A549 (cell line): ENCODE data around the gene CERS5. TPM values are rescaled to one million over a fixed set of nuclear protein-coding genes. Genes with fewer than 3 reads are reported as not detected.

Source experiments
- ATAC-seq, 2 experiments: fragments of 200-7000 bp in 1 of 2; fragments of >200 bp in 1 of 2; cut with Nextera tagmentation in 1 of 2; cut with Tn5 transposase in 1 of 2; 3 replicates each; pipeline versions ENCODE4 v1.8.0 to v1.9.1; 2018 to 2020; ENCODE audit warnings: mild to moderate bottlenecking in 1 of 2, moderate library complexity in 1 of 2
- CTCF ChIA-PET: fragments of 300-600 bp; sonication (Branson Sonifier 250); formaldehyde crosslinking; extraction: SDS; loops from one replicate; lab custom pipeline; 2021; ENCODE audit warnings: antibody characterized with exemption, inconsistent platforms; lab: Yijun Ruan, JAX
- POLR2A ChIA-PET: fragments of 350-600 bp; formaldehyde crosslinking; extraction: SDS; loops from one replicate; lab custom pipeline; 2021; ENCODE audit warnings: antibody characterized with exemption, inconsistent platforms; lab: Yijun Ruan, JAX
- DNase-seq, 2 experiments: peaks; one replicate each; pipeline versions ENCODE4 v3.0.0 to v3.0.0-alpha.2; 2011 to 2016; ENCODE audit warnings: low read depth in 1 of 2, low spot score in 1 of 2
- FAIRE-seq: peaks from 2 replicates; lab custom pipeline; 2011; peaks lifted over from hg19 to GRCh38; lab: Jason Lieb, UNC
- H3K27ac ChIP-seq, 2 experiments: fragments of >200 bp; sonication (Bioruptor Twin); formaldehyde crosslinking; 3 replicates each; pipeline ENCODE4 v1.5.1; 2016 to 2017
- H3K4me1 ChIP-seq: fragments of >200 bp; sonication (Bioruptor Twin); formaldehyde crosslinking; 3 replicates; pipeline ENCODE4 v1.6.1; 2016
- H3K4me2 ChIP-seq: fragments of >200 bp; sonication (Bioruptor Twin); formaldehyde crosslinking; 3 replicates; pipeline ENCODE4 v1.6.1; 2016
- H3K4me3 ChIP-seq: fragments of >200 bp; sonication (Bioruptor Twin); formaldehyde crosslinking; 3 replicates; pipeline ENCODE4 v1.5.1; 2016
- H3K9me3 ChIP-seq: fragments of >200 bp; sonication (Bioruptor Twin); formaldehyde crosslinking; 3 replicates; pipeline ENCODE4 v1.6.1; 2016
- CBX2 ChIP-seq: fragments of 200-600 bp; sonication (generic); IDR thresholded peaks from 2 replicates; pipeline ENCODE4 v1.6.1; 2016; ENCODE audit warnings: low read depth, mild to moderate bottlenecking, borderline replicate concordance
- EHF ChIP-seq: fragments of 250-450 bp; sonication (Bioruptor Pico); IDR thresholded peaks from 2 replicates; pipeline ENCODE4 v1.5.0; 2020; ENCODE audit warnings: mild to moderate bottlenecking
- ESRRA ChIP-seq: fragments of 150-350 bp; IDR thresholded peaks from 2 replicates; pipeline ENCODE4 v1.6.1; 2014; ENCODE audit warnings: mild to moderate bottlenecking, low read length, borderline replicate concordance
- FOSB ChIP-seq: fragments of 250-450 bp; sonication (Bioruptor Pico); IDR thresholded peaks from 2 replicates; pipeline ENCODE4 v1.5.0; 2020; ENCODE audit warnings: mild to moderate bottlenecking, moderate library complexity
- GATA3 ChIP-seq: IDR thresholded peaks from 2 replicates; pipeline ENCODE4 v1.6.1; 2012; ENCODE audit warnings: borderline replicate concordance
- HDAC2 ChIP-seq: fragments of 200-600 bp; sonication (generic); IDR thresholded peaks from 2 replicates; pipeline ENCODE4 v1.6.1; 2016
- KDM1A ChIP-seq: fragments of 200-600 bp; sonication (generic); IDR thresholded peaks from 2 replicates; pipeline ENCODE4 v1.6.1; 2016; ENCODE audit warnings: low read depth, mild to moderate bottlenecking
- KDM5A ChIP-seq: fragments of 200-600 bp; sonication (generic); IDR thresholded peaks from 2 replicates; pipeline ENCODE4 v1.6.1; 2016; ENCODE audit warnings: antibody characterized with exemption, mild to moderate bottlenecking
- MYC ChIP-seq: IDR thresholded peaks from 2 replicates; pipeline ENCODE4 v1.6.1; 2012; ENCODE audit warnings: mild to moderate bottlenecking, inconsistent platforms, low read length, improper control_type of control experiment, borderline replicate concordance
- NPAS2 ChIP-seq: fragments of 250-450 bp; sonication (Bioruptor Pico); IDR thresholded peaks from 2 replicates; pipeline ENCODE4 v1.8.0; 2022; ENCODE audit warnings: mild to moderate bottlenecking, moderate library complexity, borderline replicate concordance
- POLR2A ChIP-seq: IDR thresholded peaks from 2 replicates; pipeline ENCODE4 v1.6.1; 2012; ENCODE audit warnings: mild to moderate bottlenecking, low read length
- RARB ChIP-seq: fragments of 250-450 bp; sonication (Bioruptor Pico); IDR thresholded peaks from 2 replicates; pipeline ENCODE4 v1.8.0; 2021; ENCODE audit warnings: mild to moderate bottlenecking, moderate library complexity
- RFX5 ChIP-seq: fragments of 450-650 bp; IDR thresholded peaks from 2 replicates; pipeline ENCODE4 v1.7.1; 2014; ENCODE audit warnings: antibody characterized with exemption, mild to moderate bottlenecking, moderate library complexity
- RNF2 ChIP-seq: fragments of 200-600 bp; sonication (generic); IDR thresholded peaks from 2 replicates; pipeline ENCODE4 v1.6.1; 2016; ENCODE audit warnings: low read depth, mild to moderate bottlenecking, antibody characterized with exemption, moderate library complexity, borderline replicate concordance
- SMC3 ChIP-seq: fragments of >200 bp; sonication (Bioruptor Twin); formaldehyde crosslinking; IDR thresholded peaks from 3 replicates; pipeline ENCODE4 v1.6.1; 2018; ENCODE audit warnings: inconsistent platforms
- TFCP2L1 ChIP-seq: fragments of 250-450 bp; sonication (Bioruptor Pico); IDR thresholded peaks from 2 replicates; pipeline ENCODE4 v1.5.0; 2021; ENCODE audit warnings: mild to moderate bottlenecking
- TP53 ChIP-seq: fragments of 250-450 bp; sonication (Bioruptor Pico); IDR thresholded peaks from 2 replicates; pipeline ENCODE4 v1.5.0; 2021; ENCODE audit warnings: mild to moderate bottlenecking, moderate library complexity
- ZFP36 ChIP-seq: fragments of 450-650 bp; IDR thresholded peaks from 2 replicates; pipeline ENCODE4 v1.6.1; 2014; ENCODE audit warnings: borderline replicate concordance; ENCODE audit not compliant: partially characterized antibody
- ZNF302 ChIP-seq: fragments of 250-450 bp; sonication (Bioruptor Pico); IDR thresholded peaks from 2 replicates; pipeline ENCODE4 v1.9.0; 2021; ENCODE audit warnings: inconsistent platforms, mild to moderate bottlenecking, moderate library complexity
- WGBS: methylation state at CpG from one replicate; pipeline ENCODE4 v1.1.6; 2017; ENCODE audit errors: missing lambda C conversion rate; 5-methylcytosine and 5-hydroxymethylcytosine counted together
- polyA plus RNA-seq, 4 experiments: library from polyadenylated mRNA; depleted of rRNA in 3 of 4; stranded (reverse); fragments of >200 nt; fragmentation: RNase III in 1 of 4; extraction: RNeasy Plus Mini Kit Qiagen cat#74134 plus additional on column Dnase treatment in 1 of 4; gene quantifications; 2 replicates in 3 of 4; 3 replicates in 1 of 4; pipeline ENCODE4 v1.2.3, GENCODE V29; 2011 to 2017
- TF ChIP-seq, protein P1 (sequence below): fragments of 450-650 bp; IDR thresholded peaks from 2 replicates; pipeline ENCODE4 v1.6.1; 2014; ENCODE audit warnings: antibody characterized with exemption
- TF ChIP-seq, protein P2 (sequence below): fragments of 200-600 bp; sonication (generic); IDR thresholded peaks from 2 replicates; pipeline ENCODE4 v1.6.1; 2016; ENCODE audit warnings: antibody characterized with exemption, mild to moderate bottlenecking, moderate library complexity
- TF ChIP-seq, protein P3 (sequence below): fragments of 250-450 bp; sonication (Bioruptor Pico); IDR thresholded peaks from 2 replicates; pipeline ENCODE4 v1.5.0; 2020; ENCODE audit warnings: low read depth, mild to moderate bottlenecking, moderate library complexity

The CERS5 gene
- polyA plus RNA-seq, 2 of the 4 experiments (the other 2 are of a cell fraction), result 16.7 to 56.3 TPM

DNA sequence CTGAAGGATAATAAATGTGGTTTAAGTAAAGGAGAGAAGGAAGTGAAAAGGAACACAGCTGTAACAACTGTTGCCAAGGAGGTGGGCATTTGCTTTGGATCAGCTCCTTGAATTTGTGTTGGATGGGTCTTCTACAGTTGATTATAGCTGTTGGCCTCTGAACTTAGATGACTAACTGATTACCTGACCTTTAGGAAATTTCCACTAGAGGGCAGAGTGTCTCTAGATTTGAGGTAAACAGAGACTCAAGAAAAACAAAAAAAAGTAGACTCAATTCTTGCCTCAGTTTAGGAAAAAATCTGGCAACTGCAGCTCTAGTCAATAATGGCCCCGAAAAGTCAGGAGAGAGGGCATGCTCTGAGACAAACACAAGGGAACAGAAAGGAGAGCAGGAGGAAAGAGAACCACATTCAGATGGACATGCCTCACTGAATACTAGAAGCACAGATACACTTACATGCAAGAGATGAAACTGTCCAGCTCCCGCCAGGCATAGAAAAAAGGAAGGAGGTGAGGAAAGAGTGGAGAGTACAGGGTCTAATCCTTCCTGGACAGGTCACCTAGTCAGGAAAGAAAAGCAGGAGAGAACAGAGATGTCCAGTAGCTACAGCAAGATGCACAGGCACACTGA is 34.5 kb downstream of the CERS5 start:
- 91% methylated on average over 2 of the region's 2 CpGs for WGBS
- ATAC-seq (no peak), FAIRE-seq (no peak), DNase-seq (no peak)
- no peak overlapping the region for H3K4me3 ChIP-seq
- no peaks in the 10 kb centered on the region for H3K4me1 ChIP-seq
- TF ChIP-seq, protein P1, sequence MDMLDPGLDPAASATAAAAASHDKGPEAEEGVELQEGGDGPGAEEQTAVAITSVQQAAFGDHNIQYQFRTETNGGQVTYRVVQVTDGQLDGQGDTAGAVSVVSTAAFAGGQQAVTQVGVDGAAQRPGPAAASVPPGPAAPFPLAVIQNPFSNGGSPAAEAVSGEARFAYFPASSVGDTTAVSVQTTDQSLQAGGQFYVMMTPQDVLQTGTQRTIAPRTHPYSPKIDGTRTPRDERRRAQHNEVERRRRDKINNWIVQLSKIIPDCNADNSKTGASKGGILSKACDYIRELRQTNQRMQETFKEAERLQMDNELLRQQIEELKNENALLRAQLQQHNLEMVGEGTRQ, result no peak
- TF ChIP-seq, protein P2, sequence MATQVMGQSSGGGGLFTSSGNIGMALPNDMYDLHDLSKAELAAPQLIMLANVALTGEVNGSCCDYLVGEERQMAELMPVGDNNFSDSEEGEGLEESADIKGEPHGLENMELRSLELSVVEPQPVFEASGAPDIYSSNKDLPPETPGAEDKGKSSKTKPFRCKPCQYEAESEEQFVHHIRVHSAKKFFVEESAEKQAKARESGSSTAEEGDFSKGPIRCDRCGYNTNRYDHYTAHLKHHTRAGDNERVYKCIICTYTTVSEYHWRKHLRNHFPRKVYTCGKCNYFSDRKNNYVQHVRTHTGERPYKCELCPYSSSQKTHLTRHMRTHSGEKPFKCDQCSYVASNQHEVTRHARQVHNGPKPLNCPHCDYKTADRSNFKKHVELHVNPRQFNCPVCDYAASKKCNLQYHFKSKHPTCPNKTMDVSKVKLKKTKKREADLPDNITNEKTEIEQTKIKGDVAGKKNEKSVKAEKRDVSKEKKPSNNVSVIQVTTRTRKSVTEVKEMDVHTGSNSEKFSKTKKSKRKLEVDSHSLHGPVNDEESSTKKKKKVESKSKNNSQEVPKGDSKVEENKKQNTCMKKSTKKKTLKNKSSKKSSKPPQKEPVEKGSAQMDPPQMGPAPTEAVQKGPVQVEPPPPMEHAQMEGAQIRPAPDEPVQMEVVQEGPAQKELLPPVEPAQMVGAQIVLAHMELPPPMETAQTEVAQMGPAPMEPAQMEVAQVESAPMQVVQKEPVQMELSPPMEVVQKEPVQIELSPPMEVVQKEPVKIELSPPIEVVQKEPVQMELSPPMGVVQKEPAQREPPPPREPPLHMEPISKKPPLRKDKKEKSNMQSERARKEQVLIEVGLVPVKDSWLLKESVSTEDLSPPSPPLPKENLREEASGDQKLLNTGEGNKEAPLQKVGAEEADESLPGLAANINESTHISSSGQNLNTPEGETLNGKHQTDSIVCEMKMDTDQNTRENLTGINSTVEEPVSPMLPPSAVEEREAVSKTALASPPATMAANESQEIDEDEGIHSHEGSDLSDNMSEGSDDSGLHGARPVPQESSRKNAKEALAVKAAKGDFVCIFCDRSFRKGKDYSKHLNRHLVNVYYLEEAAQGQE, result no peak
- TF ChIP-seq EHF (CRISPR knock-in tag) (no peak), GATA3 (no peak), HDAC2 (no peak), RNF2 (no peak), FOSB (no peak), KDM5A (no peak), TFCP2L1 (CRISPR knock-in tag) (no peak), CBX2 (no peak), ESRRA (no peak), ZNF302 (CRISPR knock-in tag) (no peak), MYC (no peak), KDM1A (no peak)
- CTCF ChIA-PET, result interaction anchor here (0.9 to 13.4 kb wide), 5 partner anchors 17 to 183 kb away, joined by 3 to 128 read pairs (median 3); partner anchors contain the start of genes COX14 and SMARCD1
- POLR2A ChIA-PET, result no interaction called here
- H3K27ac ChIP-seq, result no peak overlapping the region
- no peaks in the 10 kb centered on the region for H3K9me3 ChIP-seq
- no peak overlapping the region for H3K4me2 ChIP-seq

DNA sequence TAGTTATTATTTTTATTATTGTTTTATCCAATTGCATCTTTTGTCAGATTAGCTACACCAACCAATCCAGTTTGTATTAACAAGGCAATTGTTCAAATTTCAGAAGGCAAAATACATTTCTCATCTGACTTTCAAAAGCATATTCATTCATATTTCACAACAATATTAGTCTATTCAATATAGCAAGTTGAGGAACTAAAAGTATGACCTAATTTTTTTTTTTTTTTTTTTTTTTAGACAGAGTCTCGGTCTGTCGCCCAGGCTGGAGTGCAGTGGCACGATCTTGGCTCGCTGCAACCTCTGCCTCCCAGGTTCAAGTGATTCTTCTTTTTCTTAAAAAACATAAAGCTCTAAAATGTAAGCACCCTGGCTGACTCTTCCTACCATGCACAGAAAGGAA is 37.9 kb downstream of the CERS5 start:
- no peak for DNase-seq
- H3K4me1 ChIP-seq, result no peaks in the 10 kb centered on the region
- ATAC-seq, result no peak
- POLR2A ChIA-PET, result interaction anchor here (0.6 kb wide), 1 partner anchor 44 kb away, joined by 3 read pairs; the partner anchor contains the start of gene SMARCD1
- FAIRE-seq, result no peak
- 96% methylated on average over 4 of the region's 4 CpGs for WGBS
- no peaks in the 10 kb centered on the region for H3K9me3 ChIP-seq
- no peak overlapping the region for H3K4me2 ChIP-seq
- no peak overlapping the region for H3K27ac ChIP-seq
- no peak overlapping the region for H3K4me3 ChIP-seq
- TF ChIP-seq POLR2A (no peak), TFCP2L1 (CRISPR knock-in tag) (no peak), RFX5 (no peak), MYC (no peak), ZFP36 (no peak), SMC3 (no peak), TP53 (no peak), RARB (CRISPR knock-in tag) (no peak), NPAS2 (CRISPR knock-in tag) (no peak)
- TF ChIP-seq, protein P2, result no peak
- TF ChIP-seq, protein P3, sequence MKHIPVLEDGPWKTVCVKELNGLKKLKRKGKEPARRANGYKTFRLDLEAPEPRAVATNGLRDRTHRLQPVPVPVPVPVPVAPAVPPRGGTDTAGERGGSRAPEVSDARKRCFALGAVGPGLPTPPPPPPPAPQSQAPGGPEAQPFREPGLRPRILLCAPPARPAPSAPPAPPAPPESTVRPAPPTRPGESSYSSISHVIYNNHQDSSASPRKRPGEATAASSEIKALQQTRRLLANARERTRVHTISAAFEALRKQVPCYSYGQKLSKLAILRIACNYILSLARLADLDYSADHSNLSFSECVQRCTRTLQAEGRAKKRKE (CRISPR knock-in tag), result no peak
- CTCF ChIA-PET, result interaction anchor here (1.3 to 13.4 kb wide), 5 partner anchors 10 to 184 kb away, joined by 3 to 128 read pairs (median 5); partner anchors contain the start of gene COX14
